ENCODE results near the gene PGGHG. TPM values are rescaled to one million over a fixed set of nuclear protein-coding genes. Genes with fewer than 3 reads are reported as not detected.

PGGHG gene
- total RNA-seq = 22.1 TPM

DNA sequence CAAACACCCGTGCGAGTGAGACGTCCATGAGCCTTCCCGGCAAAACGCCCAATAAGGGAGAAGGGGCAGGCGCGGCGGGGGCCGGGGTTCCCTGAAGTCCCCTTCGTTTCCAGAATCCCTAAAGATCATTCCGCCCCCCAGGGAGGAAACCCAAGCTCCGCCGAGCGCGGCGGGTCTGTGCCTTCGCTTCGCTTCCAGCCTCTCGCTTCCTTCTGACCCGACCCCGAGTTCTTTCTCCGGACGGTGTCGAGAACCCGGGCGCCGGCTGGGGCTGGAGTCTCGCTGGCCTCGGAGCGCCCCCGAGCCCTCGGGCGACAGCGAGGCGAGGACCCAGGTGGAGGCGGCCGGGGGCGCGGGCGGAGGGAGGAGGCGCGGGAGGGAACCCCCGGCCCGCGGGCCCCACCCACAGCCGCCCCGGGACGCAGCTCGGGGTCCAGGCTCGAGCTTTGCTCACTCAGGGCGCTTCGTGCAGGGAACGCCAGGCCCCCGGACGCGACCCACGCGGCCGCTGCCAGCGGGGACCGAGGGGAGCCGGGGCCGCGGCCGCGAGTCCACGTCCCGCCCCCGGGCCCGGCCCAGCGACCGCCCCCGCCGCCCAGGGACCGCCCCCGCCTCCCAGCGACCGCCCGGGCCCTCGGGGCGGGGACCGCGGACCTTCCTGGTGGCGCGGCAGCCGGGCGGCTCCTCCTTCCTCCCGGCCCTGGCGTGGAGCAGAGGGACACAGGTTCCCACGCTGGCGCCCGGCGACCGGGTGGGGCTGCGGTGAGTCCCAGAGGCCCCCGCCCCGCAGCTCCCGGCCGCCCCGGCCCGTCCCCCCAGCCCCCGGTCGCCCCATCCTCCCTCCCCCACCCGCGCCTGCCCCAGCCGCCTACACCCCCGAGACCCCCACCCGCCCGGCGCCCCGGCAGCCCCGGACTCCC is at the start of gene PGGHG:
TSS of gene PGGHG (plus strand) at position 649 of the 920 bp plus-strand sequence. CDS start 691 bp downstream, outside the sequence.

DNA sequence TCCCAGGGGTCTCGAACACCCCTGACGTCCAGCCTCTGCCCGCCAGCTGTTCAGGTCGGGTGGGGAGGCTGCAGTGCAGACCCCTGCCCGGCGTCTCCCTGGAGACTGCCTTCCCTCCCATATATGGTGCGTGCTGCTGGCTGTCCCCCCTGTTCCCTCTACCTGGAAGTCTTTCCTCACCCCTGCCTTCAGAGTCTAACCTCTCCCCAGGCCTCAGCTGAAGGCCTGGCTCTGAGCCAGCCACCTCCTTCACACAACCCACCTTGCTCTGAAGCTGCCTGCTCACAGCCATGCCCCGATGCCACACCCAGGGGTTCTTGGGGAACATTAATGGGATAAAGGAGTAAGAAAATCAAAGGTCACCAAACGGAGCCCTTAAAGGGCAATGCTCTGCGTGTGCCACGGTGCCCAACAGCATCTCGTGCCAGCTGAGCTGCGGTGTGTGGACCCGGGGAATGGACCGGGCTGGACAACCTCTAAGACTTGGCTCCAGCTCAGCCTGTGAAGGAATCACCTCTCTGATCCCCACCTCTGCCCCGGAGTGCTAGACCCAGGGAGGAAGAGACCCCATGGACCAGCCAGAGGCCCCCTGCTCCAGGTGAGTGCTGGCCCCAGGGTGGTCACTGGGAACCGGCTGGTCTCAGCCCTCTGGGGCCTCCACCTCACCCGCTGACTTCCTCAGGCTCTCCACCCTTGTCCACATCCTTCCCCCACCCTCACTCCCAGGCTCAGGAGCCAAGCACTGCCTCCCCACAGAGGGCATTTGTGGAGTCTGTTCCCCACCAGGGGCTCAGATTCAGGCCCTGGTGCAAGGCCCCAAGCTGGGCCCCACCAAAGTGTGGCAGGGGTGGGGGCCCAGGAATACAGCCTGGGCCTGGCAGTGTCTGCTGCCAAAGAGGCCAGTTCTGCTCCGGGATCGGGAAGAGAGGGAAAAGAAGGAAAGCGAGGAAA is 10.7 kb upstream of the PGGHG start, which contains the start of gene NLRP6:
TSS of gene NLRP6 (plus strand) at position 407 of the 951 bp plus-strand sequence. CDS start at position 570, 163 bp downstream.

DNA sequence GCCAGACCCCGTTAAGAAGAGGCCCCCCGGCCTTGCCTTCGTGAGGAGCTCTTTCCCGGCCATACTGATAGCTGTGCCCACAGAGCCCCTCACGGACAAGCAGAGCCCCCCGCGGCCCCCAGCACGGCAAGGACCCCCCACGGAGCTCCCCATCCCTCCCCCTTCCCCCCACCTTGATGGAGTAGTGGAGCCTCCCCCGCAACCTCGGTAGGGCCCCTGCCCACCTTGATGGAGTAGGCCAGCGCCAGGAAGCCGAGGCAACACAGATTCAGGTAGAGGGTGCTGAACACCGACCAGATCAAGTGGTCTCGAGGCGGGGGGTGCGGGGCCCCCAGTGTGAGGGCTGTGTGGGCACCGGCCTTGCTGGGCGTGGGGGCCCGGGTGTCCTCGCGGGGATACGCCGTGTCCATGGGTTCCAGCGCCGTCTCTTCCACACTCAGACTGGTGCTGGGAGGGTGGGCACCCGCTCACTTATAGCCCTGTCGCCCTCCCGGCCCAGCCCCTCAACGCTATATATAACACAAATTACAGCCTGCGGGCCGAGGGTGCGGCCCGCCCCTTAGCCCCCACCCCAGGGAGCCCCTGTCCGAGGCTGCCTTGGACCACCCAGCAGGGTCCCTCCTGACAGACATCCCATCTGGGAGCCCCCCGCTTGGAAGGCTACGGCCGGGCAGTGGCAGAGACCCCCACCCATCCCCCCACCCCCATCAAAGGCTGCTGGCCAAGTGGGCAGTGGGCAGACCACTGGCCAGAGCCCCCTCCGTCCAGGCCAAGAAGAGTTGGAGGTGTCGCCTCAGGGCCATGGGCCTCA is 10.4 kb downstream of the PGGHG start, which contains the start of gene IFITM5:
TSS of gene IFITM5 (minus strand) at position 446 of the 811 bp plus-strand sequence. CDS start at position 410, 36 bp downstream.

DNA sequence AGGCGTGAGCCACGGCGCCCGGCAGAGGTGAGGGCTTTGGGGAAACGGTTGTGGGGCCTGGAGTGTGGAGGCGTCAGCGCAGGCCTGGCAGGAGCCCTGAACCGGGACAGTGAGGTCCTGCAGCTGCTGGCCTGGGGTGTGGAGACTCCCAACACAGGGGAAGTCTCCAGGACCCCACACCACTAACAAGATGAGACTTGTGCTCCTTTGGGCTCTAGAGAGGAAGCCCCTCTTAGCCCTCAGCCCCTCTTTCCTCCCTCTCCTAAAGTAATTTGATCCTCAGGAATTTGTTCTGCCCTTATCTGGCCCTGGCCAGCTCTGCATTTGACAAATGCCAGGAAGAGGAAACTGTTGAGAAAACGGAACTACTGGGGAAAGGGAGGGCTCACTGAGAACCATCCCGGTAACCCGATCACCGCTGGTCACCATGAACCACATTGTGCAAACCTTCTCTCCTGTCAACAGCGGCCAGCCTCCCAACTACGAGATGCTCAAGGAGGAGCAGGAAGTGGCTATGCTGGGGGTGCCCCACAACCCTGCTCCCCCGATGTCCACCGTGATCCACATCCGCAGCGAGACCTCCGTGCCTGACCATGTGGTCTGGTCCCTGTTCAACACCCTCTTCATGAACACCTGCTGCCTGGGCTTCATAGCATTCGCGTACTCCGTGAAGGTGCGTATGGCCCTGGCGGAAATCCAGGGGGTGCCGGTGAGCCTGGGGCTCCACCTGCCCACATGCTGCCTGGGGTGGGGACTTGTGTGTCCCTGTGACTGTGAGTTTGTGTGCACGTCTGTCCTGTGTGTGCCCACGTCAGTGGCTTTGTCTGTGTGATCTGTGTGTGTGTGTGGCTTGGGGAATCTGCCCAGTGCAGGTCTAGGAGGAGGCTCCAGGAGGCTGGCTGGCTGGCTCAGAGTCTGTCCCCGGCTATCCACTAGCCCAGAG is 19.1 kb downstream of the PGGHG start, which contains the start of gene IFITM2:
TSS of gene IFITM2 (plus strand) at position 51 of the 943 bp plus-strand sequence. CDS start at position 428, 377 bp downstream.

DNA sequence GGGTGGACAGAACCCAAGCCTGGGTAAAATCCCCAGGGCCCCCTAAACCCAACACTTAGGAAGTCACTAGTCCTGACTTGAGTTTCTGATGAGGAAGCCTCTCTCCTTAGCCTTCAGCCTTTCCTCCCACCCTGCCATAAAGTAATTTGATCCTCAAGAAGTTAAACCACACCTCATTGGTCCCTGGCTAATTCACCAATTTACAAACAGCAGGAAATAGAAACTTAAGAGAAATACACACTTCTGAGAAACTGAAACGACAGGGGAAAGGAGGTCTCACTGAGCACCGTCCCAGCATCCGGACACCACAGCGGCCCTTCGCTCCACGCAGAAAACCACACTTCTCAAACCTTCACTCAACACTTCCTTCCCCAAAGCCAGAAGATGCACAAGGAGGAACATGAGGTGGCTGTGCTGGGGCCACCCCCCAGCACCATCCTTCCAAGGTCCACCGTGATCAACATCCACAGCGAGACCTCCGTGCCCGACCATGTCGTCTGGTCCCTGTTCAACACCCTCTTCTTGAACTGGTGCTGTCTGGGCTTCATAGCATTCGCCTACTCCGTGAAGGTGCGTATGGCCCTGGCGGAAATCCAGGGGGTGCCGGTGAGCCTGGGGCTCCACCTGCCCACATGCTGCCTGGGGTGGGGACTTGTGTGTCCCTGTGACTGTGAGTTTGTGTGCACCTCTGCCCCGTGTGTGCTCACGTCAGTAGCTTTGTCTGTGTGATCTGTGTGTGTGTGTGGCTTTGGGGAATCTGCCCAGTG is 25.0 kb downstream of the PGGHG start, which contains the start of gene IFITM1:
TSS of gene IFITM1 (plus strand) at position 254 of the 767 bp plus-strand sequence. CDS start at position 385, 131 bp downstream.

Other genes starting within 250 kb of the PGGHG start
- not detected for gene SCGB1C1, start 96.0 kb upstream of the PGGHG start, total RNA-seq
- 33.9 TPM for gene BET1L, start 81.7 kb upstream of the PGGHG start, total RNA-seq
- gene RIC8A, start 81.4 kb upstream of the PGGHG start, total RNA-seq = 81.7 TPM
- gene SIRT3, start 52.8 kb upstream of the PGGHG start, total RNA-seq = 26.3 TPM
- 77.6 TPM for gene PSMD13, start 52.1 kb upstream of the PGGHG start, total RNA-seq
- gene NLRP6, start 10.7 kb upstream of the PGGHG start, total RNA-seq = 0.22 TPM
- gene IFITM5, start 10.4 kb downstream of the PGGHG start, total RNA-seq = not detected
- 11.1 TPM for gene IFITM2, start 18.7 kb downstream of the PGGHG start, total RNA-seq
- 20.2 TPM for gene IFITM1, start 24.9 kb downstream of the PGGHG start, total RNA-seq
- gene IFITM3, start 31.7 kb downstream of the PGGHG start, total RNA-seq = 43.5 TPM
- 71.6 TPM for gene B4GALNT4, start 80.4 kb downstream of the PGGHG start, total RNA-seq
- 5.5 TPM for gene PKP3, start 105.1 kb downstream of the PGGHG start, total RNA-seq
- 13.3 TPM for gene SIGIRR, start 125.9 kb downstream of the PGGHG start, total RNA-seq
- 1.4 TPM for gene ANO9, start 152.9 kb downstream of the PGGHG start, total RNA-seq
- 36.4 TPM for gene PTDSS2, start 161.2 kb downstream of the PGGHG start, total RNA-seq
- 116 TPM for gene RNH1, start 218.1 kb downstream of the PGGHG start, total RNA-seq
- gene HRAS, start 246.4 kb downstream of the PGGHG start, total RNA-seq = 26.4 TPM
- 1.2 TPM for gene LRRC56, start 248.4 kb downstream of the PGGHG start, total RNA-seq